ENCODE data around the gene SLCO4A1.
"Not testable (repeated sequence)": the region's sequence is repeated elsewhere in the genome, so short reads cannot be mapped to it uniquely, and the experiment has no call there.

The SLCO4A1 gene

GRCh38 chr20:62666736-62667529, 24.6 kb downstream of the SLCO4A1 start:
- no peak for DNase-seq (ENCODE audit: low spot score)

GRCh38 chr20:62667530-62668440, 25.5 kb downstream of the SLCO4A1 start:
- DNase-seq (ENCODE audit: low spot score): no peak

- DNase-seq (ENCODE audit: low spot score): peak; percentile 56
Measured at GRCh38 chr20:62668441-62669027, 26.2 kb downstream of the SLCO4A1 start.

- no peak for DNase-seq (ENCODE audit: low spot score)
Measured at GRCh38 chr20:62669249-62669648, 26.9 kb downstream of the SLCO4A1 start.

GRCh38 chr20:62670156-62670555, 27.9 kb downstream of the SLCO4A1 start:
- no peak for DNase-seq (ENCODE audit: low spot score)

- no peak for DNase-seq (ENCODE audit: low spot score)
Measured at GRCh38 chr20:62670998-62671397, 28.7 kb downstream of the SLCO4A1 start.

- no peak for DNase-seq (ENCODE audit: low spot score)
Measured at GRCh38 chr20:62671765-62672164, 29.5 kb downstream of the SLCO4A1 start.

GRCh38 chr20:62674370-62674769, 32.1 kb downstream of the SLCO4A1 start:
- no peak for DNase-seq (ENCODE audit: low spot score)

GRCh38 chr20:62675156-62675876, 33.0 kb downstream of the SLCO4A1 start:
- DNase-seq (ENCODE audit: low spot score): no peak

- no peak for DNase-seq (ENCODE audit: low spot score)
Measured at GRCh38 chr20:62675877-62676260, 33.6 kb downstream of the SLCO4A1 start.

- no peak for DNase-seq (ENCODE audit: low spot score)
Measured at GRCh38 chr20:62676976-62677375, 34.7 kb downstream of the SLCO4A1 start.

GRCh38 chr20:62677678-62678077, 35.4 kb downstream of the SLCO4A1 start:
- DNase-seq (ENCODE audit: low spot score): no peak

GRCh38 chr20:62678553-62678952, 36.2 kb downstream of the SLCO4A1 start:
- DNase-seq (ENCODE audit: low spot score): no peak

- no peak for DNase-seq (ENCODE audit: low spot score)
Measured at GRCh38 chr20:62679978-62680589, 37.8 kb downstream of the SLCO4A1 start.

- no peak for DNase-seq (ENCODE audit: low spot score)
Measured at GRCh38 chr20:62682912-62683517, 40.7 kb downstream of the SLCO4A1 start.

- DNase-seq (ENCODE audit: low spot score): not testable (repeated sequence)
Measured at GRCh38 chr20:62683660-62684322, 41.5 kb downstream of the SLCO4A1 start.

GRCh38 chr20:62684981-62685380, 42.7 kb downstream of the SLCO4A1 start:
- no peak for DNase-seq (ENCODE audit: low spot score)

- peak; percentile 8 for DNase-seq (ENCODE audit: low spot score)
Measured at GRCh38 chr20:62685781-62686555, 43.7 kb downstream of the SLCO4A1 start.
